Transverse colon (tissue), 4 donors: ENCODE results near the gene KLHDC7B.

Source experiments
- EP300 ChIP-seq: sonication (generic); formaldehyde crosslinking; IDR thresholded peaks from one replicate; pipeline ENCODE4 v1.6.1; 2017; ENCODE audit warnings: antibody characterized with exemption, low read depth
- POLR2AphosphoS5 ChIP-seq, 3 donors: sonication (generic); formaldehyde crosslinking; IDR thresholded peaks; one replicate each; pipeline ENCODE4 v1.6.1; 2016; ENCODE audit warnings: antibody characterized with exemption in 3 of 3
- TF ChIP-seq, protein P1 (sequence below), 5 experiments: fragments of 200-600 bp in 3 of 5; fragments of 450-650 bp in 2 of 5; sonication (generic) in 3 of 5; IDR thresholded peaks; 1 replicate in 2 of 5; 2 replicates in 3 of 5; pipeline ENCODE4 v1.5.1; 2016 to 2017; ENCODE audit warnings: antibody characterized with exemption in 5 of 5, inconsistent platforms in 3 of 5, mild to moderate bottlenecking in 2 of 5, moderate library complexity in 1 of 5

DNA sequence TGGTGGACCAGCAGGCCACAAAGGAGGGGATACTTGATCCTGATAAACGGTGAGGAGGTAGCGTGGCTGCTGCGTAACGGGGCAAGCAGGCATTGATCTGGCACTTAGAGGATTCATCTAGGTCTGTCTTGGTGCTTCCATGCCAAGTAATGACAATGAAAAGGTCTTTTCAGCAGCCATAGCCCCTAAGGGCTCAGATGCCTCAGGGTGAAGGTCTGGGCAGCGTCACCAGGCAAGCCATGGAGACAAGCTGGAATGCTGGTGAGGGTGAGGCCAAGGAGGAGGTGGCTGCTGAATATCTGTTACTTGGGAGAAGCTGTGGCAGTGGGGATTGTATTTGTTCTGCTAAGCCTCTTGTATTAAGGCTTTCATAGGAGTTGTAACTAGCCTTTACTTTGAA lies 41.7 kb downstream of the KLHDC7B start:
- TF ChIP-seq, protein P1, sequence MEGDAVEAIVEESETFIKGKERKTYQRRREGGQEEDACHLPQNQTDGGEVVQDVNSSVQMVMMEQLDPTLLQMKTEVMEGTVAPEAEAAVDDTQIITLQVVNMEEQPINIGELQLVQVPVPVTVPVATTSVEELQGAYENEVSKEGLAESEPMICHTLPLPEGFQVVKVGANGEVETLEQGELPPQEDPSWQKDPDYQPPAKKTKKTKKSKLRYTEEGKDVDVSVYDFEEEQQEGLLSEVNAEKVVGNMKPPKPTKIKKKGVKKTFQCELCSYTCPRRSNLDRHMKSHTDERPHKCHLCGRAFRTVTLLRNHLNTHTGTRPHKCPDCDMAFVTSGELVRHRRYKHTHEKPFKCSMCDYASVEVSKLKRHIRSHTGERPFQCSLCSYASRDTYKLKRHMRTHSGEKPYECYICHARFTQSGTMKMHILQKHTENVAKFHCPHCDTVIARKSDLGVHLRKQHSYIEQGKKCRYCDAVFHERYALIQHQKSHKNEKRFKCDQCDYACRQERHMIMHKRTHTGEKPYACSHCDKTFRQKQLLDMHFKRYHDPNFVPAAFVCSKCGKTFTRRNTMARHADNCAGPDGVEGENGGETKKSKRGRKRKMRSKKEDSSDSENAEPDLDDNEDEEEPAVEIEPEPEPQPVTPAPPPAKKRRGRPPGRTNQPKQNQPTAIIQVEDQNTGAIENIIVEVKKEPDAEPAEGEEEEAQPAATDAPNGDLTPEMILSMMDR (IDR thresholded peaks at IDR 0.05): no peak
- TF ChIP-seq EP300: no peak
- TF ChIP-seq POLR2AphosphoS5 (IDR thresholded peaks at IDR 0.05): no peak
